NCI-H2196 (cell line): Measurements from ENCODE around the gene SATB1.
A peak's percentile ranks its signal among the peaks of the same experiment; 100 is the strongest.

ENCODE experiments used
- DNase-seq: peaks from one replicate; lab custom pipeline; 2025; ENCODE audit not compliant: unreplicated experiment; lab: John Stamatoyannopoulos, UW

The SATB1 gene

DNA sequence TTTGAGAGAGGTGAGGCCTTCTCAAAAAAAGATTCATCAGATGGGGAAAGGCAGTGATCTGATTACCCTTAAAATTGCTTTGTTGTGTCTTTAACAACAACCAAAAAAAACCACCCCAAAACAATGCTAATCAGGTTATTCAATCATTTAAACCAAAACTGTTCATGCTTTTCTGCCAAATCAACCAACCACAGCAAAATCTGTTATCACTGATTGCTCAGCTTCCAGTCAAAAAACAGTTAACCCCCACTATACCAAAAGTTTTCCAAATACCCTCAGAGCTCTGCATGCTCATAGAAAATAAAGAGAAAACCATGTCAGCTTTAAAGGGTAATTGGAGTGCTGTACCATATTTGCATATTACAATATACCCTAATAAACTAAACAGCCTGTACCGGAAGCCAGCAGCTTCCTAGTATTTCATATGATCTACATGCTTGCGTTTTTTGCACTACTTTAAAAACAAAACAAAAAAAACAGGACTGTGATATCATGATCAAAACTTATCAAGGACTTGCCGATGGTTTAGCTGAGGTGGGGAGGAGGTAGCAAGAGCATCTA is 22.8 kb downstream of the SATB1 start:
- no peak for DNase-seq

DNA sequence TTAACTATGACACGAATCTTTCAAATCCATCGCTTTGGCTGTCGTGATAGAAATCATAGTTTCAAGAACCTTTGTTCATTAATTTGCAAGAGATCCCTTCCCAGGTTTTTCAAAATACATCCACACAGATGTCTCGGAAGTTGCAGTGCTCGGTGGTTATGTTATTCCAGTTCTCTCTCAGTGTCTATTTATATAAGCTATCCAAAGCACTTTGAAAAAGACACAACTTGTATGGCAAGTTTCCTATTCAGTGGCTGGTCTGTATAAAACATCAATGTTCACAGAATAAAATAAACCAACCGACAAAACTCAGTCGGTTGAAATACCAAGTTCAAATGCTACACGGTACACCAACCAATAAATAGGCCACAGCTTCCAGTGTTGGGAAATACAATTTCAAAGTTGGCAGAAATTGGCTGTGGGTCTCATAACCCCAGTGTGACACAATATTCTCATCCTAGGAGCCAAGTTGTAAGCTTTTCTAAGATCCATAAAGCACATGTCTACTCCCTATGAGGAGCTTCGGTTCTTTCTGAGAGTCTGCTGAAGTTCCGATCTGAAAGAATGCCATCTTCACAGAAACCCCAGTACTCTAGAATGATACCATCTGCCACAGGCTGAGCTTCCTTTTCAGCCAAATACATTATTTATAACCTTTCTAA is 23.7 kb downstream of the SATB1 start:
- no peak for DNase-seq

- DNase-seq: no peak
These were observed 26.7 kb downstream of the SATB1 start for GRCh38 chr3:18398448-18398847.

DNA sequence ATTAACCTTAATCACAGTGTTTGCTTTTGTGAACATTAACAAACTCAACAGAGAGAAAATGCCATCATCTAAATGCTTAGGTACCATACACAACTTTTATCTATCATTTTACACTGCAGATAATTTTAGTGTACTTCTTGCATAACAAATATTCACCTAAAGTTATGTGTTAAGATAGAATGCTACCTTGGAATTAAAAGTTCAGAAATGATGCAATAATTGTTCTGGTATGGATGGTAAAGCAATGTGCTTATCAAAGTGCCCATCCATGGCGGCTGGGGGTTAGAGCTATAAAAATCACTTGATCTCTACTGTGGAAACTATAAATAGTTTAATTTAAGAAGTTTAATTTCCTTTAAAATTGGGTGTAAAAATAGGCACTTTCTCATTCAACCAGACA is 28.7 kb downstream of the SATB1 start:
- DNase-seq: no peak

- DNase-seq: no peak
These were observed 30.6 kb downstream of the SATB1 start for GRCh38 chr3:18394384-18394995.

DNA sequence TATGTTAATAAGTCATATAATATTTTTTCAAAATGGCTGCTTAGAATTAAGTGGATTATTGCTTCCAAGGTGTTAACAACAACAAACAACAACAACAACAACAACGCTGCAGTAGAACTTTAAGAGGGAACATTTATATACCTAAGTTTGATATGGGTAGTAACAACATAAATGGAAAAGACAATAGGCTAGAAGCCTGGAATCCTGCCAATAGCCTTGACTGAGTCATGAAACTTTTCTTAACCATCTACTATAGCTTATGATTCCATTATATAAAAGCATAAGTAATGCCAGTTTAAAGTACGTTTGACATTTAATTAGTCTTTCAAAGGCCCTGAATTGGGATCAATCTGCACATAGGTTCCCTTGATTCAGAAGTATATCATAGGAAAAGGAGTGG is 31.2 kb downstream of the SATB1 start:
- DNase-seq: no peak

GRCh38 chr3:18390024-18390660 is 35.0 kb downstream of the SATB1 start:
- DNase-seq: no peak

- DNase-seq: peak; percentile 4
These were observed 35.9 kb downstream of the SATB1 start for GRCh38 chr3:18389108-18389733.

DNA sequence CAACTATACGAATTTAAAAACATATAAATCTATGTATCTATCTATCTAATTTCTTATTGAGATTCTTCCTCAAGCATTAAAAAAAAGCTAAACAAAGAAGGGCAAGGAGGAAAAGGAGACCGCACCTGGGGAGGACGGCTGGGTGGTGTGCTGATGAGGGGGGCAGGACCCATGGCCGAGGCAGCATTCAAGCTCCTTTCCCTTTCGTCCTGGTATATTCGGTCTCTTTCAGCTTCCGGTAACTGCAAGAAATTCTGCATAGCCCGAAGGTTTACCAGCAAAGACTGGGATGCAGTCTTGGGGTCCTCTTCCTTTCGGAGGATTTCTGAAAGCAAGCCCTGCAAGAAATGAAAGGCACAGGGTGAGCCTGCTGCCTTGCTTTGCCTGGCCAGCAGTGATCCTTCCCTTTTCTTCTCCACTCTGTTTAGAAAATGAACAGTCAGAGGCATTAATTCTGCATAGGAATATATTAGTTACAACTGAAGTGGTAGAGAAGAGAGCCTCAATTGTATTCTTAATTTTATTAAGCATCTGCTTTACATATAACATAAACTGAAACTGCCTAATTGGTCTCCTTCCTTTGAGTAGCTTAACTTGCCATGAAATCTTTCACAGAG is 38.8 kb downstream of the SATB1 start:
- no peak for DNase-seq

DNA sequence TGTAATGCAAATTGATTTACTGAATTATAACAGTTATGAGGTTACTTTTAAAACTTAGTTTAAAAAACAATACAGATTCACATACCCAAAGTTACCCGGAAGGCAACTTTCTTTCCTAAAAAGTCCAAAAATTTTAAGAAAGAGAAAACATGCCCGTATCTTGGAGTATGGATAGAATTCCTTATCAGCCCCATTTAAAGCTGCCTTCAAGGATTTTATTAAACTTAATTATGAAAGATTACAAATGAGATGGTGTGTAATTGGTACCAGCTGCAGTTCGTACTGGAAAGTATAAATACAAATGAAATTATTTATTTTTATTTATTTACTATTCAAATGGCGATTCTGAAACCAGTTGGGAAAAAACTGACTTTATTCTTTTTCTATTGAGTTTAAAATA is 39.4 kb downstream of the SATB1 start:
- no peak for DNase-seq

DNA sequence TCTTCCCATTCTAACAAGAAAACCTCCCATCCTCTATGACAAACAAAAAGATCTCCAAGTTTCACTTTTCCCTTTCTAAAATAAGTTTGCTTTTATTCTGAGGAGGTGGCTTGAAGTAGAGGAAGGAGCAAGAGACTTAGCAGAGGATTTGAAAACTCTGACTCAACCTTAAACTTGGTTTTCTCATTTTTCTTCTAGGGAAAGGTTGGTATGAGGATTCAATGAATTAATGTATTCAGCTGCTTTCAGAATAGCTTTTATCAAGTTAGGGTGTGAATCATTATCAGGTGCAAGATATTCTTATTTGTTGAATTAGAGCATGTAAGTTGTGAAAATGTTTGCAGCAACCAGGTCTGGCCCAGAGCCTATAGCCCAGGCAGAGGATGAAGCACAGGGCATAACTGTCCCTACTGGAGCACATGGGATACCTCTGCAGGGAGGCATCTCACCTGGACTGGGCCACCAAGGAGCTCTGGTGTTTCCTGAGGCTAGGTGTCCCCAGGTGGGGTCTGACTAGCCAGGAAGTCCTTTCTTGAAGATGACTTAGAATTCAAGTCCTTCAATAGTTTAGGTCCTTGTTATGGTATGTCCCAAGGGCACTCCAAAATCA is 42.3 kb downstream of the SATB1 start:
- DNase-seq: no peak

DNA sequence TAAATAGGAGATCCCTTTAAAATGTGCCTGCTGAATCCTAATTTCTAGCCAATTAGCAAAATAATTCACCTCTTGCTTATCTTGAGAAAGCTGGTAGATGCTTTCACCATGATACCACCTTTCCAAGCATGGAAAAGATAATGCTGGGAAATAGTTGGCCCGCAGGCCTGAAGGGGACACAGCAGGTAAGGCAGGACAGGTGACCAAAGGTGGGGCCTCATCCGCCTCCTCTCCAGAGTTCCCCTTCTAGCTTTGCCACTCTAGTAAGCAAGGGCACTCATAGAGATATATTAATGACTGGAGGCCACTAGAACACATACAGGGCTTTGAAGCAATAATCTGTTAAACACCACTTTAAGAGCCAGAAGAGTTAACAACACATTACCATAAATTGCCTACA is 45.5 kb downstream of the SATB1 start:
- DNase-seq: no peak

DNA sequence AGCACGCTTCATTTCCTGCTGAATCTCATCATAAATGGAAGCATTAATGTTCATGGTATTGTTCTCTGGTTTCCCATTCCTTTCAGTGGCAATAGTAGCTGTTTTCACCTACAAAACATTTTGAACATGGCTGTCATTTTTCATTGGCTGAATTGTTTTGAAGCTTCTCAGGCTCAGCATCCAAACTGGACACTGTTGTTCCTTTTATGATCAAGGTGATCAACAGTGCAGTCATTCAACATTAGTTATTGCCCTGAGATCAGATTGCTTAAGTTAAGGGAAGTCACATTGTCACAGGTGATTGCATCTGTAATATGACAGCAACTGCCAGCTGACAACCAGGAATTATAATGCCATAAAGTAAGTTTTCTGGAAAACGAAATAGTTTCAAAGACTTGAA is 46.9 kb downstream of the SATB1 start:
- no peak for DNase-seq

- DNase-seq: no peak
These were observed 48.5 kb downstream of the SATB1 start for GRCh38 chr3:18376682-18377081.

DNA sequence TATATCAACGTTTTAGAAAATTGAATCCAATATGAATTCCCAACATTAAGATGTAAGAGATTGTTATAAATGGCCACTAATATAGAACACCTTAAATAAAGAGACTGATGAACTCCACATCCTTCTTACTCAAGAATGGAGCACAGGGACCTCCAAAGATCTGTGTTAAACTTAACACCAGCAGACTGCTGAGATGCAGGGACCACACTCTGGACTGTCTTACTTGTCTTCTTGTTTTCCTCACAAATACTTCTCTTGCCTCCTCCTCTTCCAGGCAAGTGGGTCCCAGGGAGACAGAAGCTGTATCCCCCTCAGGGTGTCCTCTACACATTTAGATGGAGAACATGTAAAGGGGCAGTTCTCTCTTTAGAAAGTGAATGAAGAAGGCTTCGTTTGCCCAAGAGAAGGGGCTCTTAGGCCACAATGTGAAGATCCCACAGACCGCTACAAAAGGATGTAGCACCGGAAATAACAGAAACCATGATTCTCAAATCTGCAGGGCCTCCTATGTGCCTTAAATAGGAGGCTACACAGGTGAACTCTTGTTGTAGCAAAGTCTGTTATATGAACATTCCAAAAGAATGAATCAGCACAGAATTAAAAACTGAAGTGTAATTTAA is 52.2 kb downstream of the SATB1 start:
- DNase-seq: no peak

DNA sequence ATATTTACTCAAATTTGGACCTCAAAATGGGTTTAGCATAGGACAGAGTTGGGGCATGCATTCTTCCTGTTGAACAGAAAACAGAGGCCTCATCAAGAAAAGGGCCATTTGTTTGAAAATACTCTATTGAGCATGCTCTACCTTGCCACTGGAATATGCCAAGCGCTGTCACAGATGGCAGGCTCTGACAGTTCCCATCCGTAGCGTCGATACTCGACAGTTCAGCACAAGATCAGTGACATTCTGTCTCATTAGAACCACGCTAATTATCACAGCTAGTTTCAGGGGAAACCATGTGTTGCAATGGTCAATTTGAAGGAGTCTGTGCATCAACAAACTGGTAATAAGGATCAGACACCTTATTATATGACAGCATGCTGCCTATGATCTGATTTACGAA is 54.5 kb downstream of the SATB1 start:
- DNase-seq: no peak

GRCh38 chr3:18369551-18370185 is 55.5 kb downstream of the SATB1 start:
- no peak for DNase-seq

DNA sequence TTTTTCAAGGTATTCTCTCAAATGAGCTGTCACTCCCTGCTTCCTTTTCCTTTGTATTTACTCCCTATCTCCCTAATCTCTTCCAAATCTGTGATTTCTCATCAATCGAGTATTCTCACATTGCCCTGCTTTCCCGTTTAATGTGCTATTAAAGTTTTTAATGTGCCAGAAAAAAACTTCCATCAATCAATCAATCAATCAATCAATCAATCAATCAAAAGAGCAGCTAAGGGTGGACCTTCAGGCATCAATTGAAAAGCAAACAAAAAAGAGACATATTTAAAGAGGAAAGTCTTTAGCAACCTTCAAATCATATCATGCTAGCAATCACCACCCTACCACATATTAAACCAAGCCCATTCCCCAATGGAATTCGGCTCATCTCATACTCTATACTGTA is 58.9 kb downstream of the SATB1 start:
- no peak for DNase-seq

DNA sequence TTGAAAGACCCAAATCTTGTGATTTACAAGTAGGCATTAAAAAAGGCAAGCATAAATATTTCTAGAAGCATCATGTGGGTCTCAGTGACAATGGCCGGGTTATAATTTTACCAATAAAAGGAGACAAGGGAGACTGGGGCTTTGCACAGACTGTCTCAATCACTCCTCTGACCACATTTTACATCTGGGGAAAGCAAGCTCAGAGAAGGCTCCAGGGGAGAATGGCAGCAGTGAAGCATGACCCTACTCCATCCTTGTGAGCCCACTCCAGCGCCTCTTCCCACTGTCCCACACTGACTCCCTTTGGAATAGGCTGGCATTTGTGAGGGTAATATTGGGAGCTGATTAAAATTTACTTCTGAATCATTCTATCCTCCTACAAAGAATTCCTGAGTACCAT is 61.8 kb downstream of the SATB1 start:
- no peak for DNase-seq

GRCh38 chr3:18357747-18358146 is 67.4 kb downstream of the SATB1 start:
- no peak for DNase-seq
